Keratinocyte (primary cell): ENCODE measurements around the gene KRTAP4-16. TPM values are rescaled to one million over a fixed set of nuclear protein-coding genes. Genes with fewer than 3 reads are reported as not detected.

Source experiments
- DNase-seq: peaks from one replicate; pipeline ENCODE4 v3.0.0-alpha.2; 2011; ENCODE audit warnings: low read depth, missing footprints, low spot score
- FAIRE-seq: peaks from 2 replicates; lab custom pipeline; 2011; peaks lifted over from hg19 to GRCh38; lab: Jason Lieb, UNC
- H2AFZ ChIP-seq: 2 replicates; pipeline ENCODE4 v1.6.0; 2012; ENCODE audit warnings: low read length, control low read depth, inconsistent platforms; ENCODE audit not compliant: control insufficient read depth
- H3K27ac ChIP-seq: 2 replicates; pipeline ENCODE4 v1.5.1; 2011; ENCODE audit warnings: low read length; ENCODE audit not compliant: control insufficient read depth, insufficient read depth
- H3K27me3 ChIP-seq: 3 replicates; pipeline ENCODE4 v1.6.0; 2011; ENCODE audit warnings: low read length; ENCODE audit not compliant: control insufficient read depth, insufficient read depth; ENCODE audit errors: extremely low read depth
- H3K36me3 ChIP-seq, 2 experiments: 2 replicates in 1 of 2; 3 replicates in 1 of 2; pipeline ENCODE4 v1.5.1; 2011; ENCODE audit warnings: low read length in 2 of 2, mild to moderate bottlenecking in 1 of 2; ENCODE audit not compliant: control insufficient read depth in 2 of 2, insufficient read depth in 2 of 2; ENCODE audit errors: extremely low read depth in 1 of 2
- H3K4me1 ChIP-seq: 3 replicates; pipeline ENCODE4 v1.5.1; 2011; ENCODE audit warnings: low read length; ENCODE audit not compliant: control insufficient read depth, insufficient read depth; ENCODE audit errors: extremely low read depth
- H3K4me2 ChIP-seq: 3 replicates; pipeline ENCODE4 v1.6.0; 2011; ENCODE audit warnings: low read depth, low read length; ENCODE audit not compliant: control insufficient read depth, insufficient read depth; ENCODE audit errors: extremely low read depth
- H3K4me3 ChIP-seq, 3 experiments: fragments of 200-600 bp in 1 of 3; sonication (generic) in 1 of 3; 2 replicates in 2 of 3; 3 replicates in 1 of 3; pipeline ENCODE4 v1.5.1; 2011 to 2016; ENCODE audit warnings: low read length in 3 of 3, mild to moderate bottlenecking in 3 of 3, control low read depth in 2 of 3, inconsistent platforms in 1 of 3, low read depth in 1 of 3, mixed read lengths in 1 of 3, mixed run types in 1 of 3, moderate library complexity in 1 of 3; ENCODE audit not compliant: control insufficient read depth in 2 of 3, insufficient read depth in 2 of 3; ENCODE audit errors: extremely low read depth in 1 of 3
- H3K79me2 ChIP-seq: 2 replicates; pipeline ENCODE4 v1.6.0; 2012; ENCODE audit warnings: low read length; ENCODE audit not compliant: control insufficient read depth, insufficient read depth
- H3K9ac ChIP-seq: 3 replicates; pipeline ENCODE4 v1.6.0; 2011; ENCODE audit warnings: low read length; ENCODE audit not compliant: control insufficient read depth, insufficient read depth; ENCODE audit errors: extremely low read depth
- H3K9me1 ChIP-seq: 3 replicates; pipeline ENCODE4 v1.6.0; 2011; ENCODE audit warnings: low read length; ENCODE audit not compliant: control insufficient read depth, insufficient read depth; ENCODE audit errors: extremely low read depth
- H3K9me3 ChIP-seq: 2 replicates; pipeline ENCODE4 v1.5.1; 2012; ENCODE audit warnings: low read depth, low read length; ENCODE audit not compliant: control insufficient read depth
- H4K20me1 ChIP-seq: 3 replicates; pipeline ENCODE4 v1.6.0; 2011; ENCODE audit warnings: low read length; ENCODE audit not compliant: control insufficient read depth, insufficient read depth; ENCODE audit errors: extremely low read depth
- CTCF ChIP-seq, 3 experiments: IDR thresholded peaks in 1 of 3; conservative IDR thresholded peaks in 1 of 3; optimal IDR thresholded peaks in 1 of 3; 2 replicates in 2 of 3; 3 replicates in 1 of 3; pipeline versions ENCODE3 to v1.5.1; 2011; ENCODE audit warnings: low read length in 3 of 3, mild to moderate bottlenecking in 3 of 3, moderate library complexity in 2 of 3, control low read depth in 1 of 3, inconsistent platforms in 1 of 3; ENCODE audit not compliant: insufficient read depth in 2 of 3; ENCODE audit errors: extremely low read depth in 1 of 3
- EZH2 ChIP-seq: IDR thresholded peaks from one replicate; pipeline ENCODE4 v1.6.1; 2012; ENCODE audit warnings: inconsistent platforms, mild to moderate bottlenecking, low read length, moderate library complexity
- dilution Hi-C: fragments of 300-500 bp; cut with MboI; formaldehyde crosslinking; loops from one replicate; pipeline ENCODE4 v1.7.0; 2020; ENCODE audit warnings: low sequenced_read_pairs; ENCODE audit not compliant: extremely low pct_ligation_motif_present
- polyA plus RNA-seq, 5 experiments: library from polyadenylated mRNA; depleted of rRNA in 3 of 5; stranded (reverse) in 3 of 5; stranded (forward) in 1 of 5; unstranded in 1 of 5; fragments of >200 nt; gene quantifications; 1 replicate in 1 of 5; 2 replicates in 3 of 5; 3 replicates in 1 of 5; pipeline versions ENCODE4 v1.2.1 to v1.2.3, GENCODE V29; 2011 to 2012; ENCODE audit warnings: missing spikeins in 2 of 5, low read depth in 1 of 5, low replicate concordance in 1 of 5

The KRTAP4-16 gene
- polyA plus RNA-seq, 1 donor (not counting 4 experiments of a cell fraction or from before 2014, with no cell fraction given) = not detected

GRCh38 chr17:41144846-41145245 lies 42.8 kb upstream of the KRTAP4-16 start:
- H3K9me1 ChIP-seq = no peaks in the 10 kb centered on the region
- dilution Hi-C loops = no loop called here
- H3K36me3 ChIP-seq = no peaks in the 10 kb centered on the region
- H3K4me2 ChIP-seq = no peak overlapping the region
- no peaks in the 10 kb centered on the region for H3K27me3 ChIP-seq
- no peak overlapping the region for H2AFZ ChIP-seq
- no peak overlapping the region for H3K9ac ChIP-seq
- DNase-seq = no peak
- no peak for FAIRE-seq
- no peaks in the 10 kb centered on the region for H4K20me1 ChIP-seq
- H3K27ac ChIP-seq = no peak overlapping the region
- H3K9me3 ChIP-seq = peaks cover 8% of the 10 kb centered on the region
- no peak overlapping the region for H3K4me3 ChIP-seq
- H3K79me2 ChIP-seq = no peaks in the 10 kb centered on the region
- TF ChIP-seq EZH2 (no peak), CTCF (optimal IDR thresholded peaks at IDR 0.05 in 1 of 3, IDR thresholded peaks at IDR 0.05 in 1 of 3, conservative IDR thresholded peaks at IDR 0.05 in 1 of 3; ENCODE audit: extremely low read depth in 1 of 3, insufficient read depth in 2 of 3, low read length in 3 of 3) (no peak)
- H3K4me1 ChIP-seq = peaks cover 8% of the 10 kb centered on the region

- H3K36me3 ChIP-seq = no peaks in the 10 kb centered on the region
- dilution Hi-C loops = no loop called here
- peak overlapping the region; percentile 59 for H3K27ac ChIP-seq
- no peaks in the 10 kb centered on the region for H3K27me3 ChIP-seq
- no peak for FAIRE-seq
- H3K4me1 ChIP-seq = peaks cover 8% of the 10 kb centered on the region
- H3K79me2 ChIP-seq = no peaks in the 10 kb centered on the region
- H3K4me3 ChIP-seq = no peak overlapping the region
- no peak overlapping the region for H3K9ac ChIP-seq
- no peak overlapping the region for H2AFZ ChIP-seq
- H3K9me3 ChIP-seq = peaks cover 8% of the 10 kb centered on the region
- H3K4me2 ChIP-seq = no peak overlapping the region
- no peaks in the 10 kb centered on the region for H4K20me1 ChIP-seq
- H3K9me1 ChIP-seq = no peaks in the 10 kb centered on the region
- TF ChIP-seq CTCF (optimal IDR thresholded peaks at IDR 0.05 in 1 of 3, IDR thresholded peaks at IDR 0.05 in 1 of 3, conservative IDR thresholded peaks at IDR 0.05 in 1 of 3; ENCODE audit: extremely low read depth in 1 of 3, insufficient read depth in 2 of 3, low read length in 3 of 3) = no peak
- TF ChIP-seq EZH2 = no peak
- DNase-seq = no peak
These were observed 39.4 kb upstream of the KRTAP4-16 start for GRCh38 chr17:41141361-41141760.
